GM19025 (cell line): ENCODE data around the gene EEF1AKMT3.
A peak's percentile ranks its signal among the peaks of the same experiment; 100 is the strongest.

Source experiments
- ATAC-seq: cut with Tn5 transposase; IDR thresholded peaks from one replicate; pipeline ENCODE4 v1.9.1; 2021; ENCODE audit warnings: mild to moderate bottlenecking, low read depth, moderate library complexity; ENCODE audit not compliant: unreplicated experiment

Gene EEF1AKMT3

DNA sequence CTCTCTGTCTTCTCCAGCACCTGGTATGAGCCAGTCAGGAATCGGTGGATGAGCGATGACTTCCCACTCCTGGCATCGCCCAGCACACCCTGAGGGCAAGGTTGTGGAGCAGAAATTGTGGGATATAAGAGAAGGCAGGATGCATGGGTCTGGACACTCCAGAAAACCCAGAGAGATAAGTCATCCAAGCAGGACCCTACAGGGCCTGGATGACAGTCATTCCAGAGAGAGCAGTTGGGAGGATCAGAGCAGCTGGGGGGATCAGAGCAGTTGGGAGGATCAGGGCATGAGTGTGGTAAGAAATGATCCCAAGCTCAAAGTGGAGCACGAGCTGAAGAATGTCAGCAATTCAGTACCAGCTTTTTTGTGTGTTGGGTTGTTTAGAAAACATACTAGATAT lies 37.8 kb upstream of the EEF1AKMT3 start:
- no peak for ATAC-seq

- ATAC-seq = no peak
These were observed 37.1 kb upstream of the EEF1AKMT3 start for GRCh38 chr12:57735198-57735855.

DNA sequence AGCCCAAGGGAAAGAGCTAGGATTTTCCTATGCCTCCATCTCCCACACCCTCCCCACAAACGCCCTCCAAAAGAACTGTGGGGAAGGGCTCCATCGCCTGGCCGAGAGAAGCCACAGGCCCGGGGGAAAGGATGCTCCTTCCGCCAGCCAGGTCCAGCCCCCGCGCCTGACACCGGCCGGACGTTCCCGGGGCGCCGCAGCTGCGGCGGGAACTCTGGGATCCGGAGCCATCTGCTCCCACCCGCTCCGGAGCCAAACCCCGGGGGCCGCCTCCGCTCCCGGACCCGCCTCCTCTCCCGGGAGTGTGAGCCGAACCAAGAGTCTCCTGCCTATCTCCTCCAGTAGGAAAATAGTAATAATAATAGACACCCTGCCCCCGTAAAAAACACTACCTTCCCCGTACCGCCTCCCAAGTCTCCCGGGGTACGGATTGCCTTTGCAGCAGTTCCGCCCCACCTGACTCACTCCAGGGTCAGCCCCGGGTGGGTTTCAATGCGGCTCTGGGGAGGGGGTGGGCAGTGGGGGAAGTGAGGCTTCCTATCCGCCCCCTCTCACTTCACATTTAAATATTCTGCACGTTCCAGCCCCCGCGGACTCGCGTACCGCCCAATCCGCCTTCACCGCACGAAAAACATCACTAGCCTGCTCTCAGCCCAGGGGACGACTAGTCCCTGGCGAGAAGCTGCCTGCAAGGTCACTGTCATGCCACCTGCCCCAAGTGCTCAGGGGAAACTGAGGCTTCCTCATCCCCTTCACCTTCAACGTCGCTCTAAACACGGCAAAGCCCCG lies 36.3 kb upstream of the EEF1AKMT3 start:
- no peak for ATAC-seq

DNA sequence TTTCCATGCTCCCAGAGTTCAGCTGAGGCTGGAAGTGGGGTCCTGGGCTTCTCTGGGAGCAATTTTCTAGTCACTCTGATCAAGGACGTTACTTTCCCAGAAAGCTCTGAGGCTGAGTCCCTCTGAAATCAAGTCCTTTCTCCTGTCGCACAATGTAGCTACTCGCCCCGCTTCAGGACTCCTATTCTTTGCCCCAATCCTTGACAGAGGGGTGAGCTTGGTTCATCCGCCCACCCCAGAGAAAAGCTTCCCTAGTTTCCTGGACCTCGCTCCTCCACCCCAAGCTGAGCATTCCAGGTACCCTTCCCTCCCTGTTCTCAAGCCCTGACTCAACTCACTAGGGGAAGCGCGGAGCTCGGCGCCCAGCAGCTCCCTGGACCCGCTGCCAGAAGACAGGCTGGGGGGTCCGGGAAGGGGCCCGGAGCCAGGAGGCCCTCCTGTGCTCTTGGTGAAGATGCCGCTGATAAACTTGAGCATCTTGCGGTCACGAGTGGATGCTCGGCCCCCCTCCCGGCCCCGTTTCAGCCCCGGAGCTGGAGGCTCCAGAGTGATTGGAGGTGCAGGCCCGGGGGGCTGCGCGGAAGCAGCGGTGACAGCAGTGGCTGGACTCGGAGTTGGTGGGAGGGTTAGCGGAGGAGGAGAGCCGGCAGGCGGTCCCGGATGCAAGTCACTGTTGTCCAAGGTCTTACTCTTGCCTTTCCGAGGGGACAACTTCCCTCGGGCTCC lies 35.5 kb upstream of the EEF1AKMT3 start:
- no peak for ATAC-seq

DNA sequence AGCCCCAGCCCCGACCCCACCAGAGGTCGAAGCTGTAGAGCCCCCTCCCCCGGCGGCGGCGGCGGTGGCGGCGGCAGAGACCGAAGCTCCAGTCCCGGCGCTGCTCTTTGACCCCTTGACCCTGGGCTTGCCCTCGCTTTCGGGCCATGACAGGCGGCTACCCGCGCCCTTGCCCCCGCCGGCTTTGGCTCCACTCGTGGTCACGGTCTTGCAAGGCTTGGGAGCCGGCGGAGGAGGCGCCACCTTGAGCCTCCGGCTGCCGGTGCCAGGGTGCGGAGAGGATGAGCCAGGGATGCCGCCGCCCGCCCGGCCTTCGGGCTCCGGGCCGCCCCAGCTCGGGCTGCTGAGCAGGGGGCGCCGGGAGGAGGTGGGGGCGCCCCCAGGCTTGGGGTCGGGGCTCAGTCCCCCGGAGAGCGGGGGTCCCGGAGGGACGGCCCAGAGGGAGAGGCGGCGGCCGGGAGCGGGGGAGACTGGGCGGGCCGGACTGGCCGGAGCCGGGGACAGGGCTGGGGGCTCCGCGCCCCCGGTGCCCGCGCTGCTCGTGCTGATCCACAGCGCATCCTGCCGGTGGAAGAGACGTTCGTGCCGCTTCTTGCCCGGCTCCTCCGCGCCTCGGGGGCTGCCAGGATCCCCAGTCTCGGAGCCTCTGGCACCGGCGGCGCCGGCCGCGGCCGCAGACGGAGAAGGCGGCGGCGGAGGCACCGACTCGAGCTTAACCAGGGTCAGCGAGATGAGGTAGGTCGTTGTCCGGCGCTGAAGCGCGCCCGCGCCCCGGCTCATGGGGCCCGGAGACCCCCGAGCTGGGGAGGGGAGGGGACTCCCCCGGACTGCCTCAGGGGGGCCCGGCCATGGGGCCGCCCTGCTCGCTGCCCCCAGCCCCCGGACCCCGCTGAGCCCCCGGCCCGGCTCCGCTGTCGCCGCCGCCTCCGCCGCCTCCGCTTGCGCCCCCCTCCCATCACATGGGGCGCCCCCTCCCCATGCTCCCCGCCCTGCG lies 34.6 kb upstream of the EEF1AKMT3 start:
- no peak for ATAC-seq

DNA sequence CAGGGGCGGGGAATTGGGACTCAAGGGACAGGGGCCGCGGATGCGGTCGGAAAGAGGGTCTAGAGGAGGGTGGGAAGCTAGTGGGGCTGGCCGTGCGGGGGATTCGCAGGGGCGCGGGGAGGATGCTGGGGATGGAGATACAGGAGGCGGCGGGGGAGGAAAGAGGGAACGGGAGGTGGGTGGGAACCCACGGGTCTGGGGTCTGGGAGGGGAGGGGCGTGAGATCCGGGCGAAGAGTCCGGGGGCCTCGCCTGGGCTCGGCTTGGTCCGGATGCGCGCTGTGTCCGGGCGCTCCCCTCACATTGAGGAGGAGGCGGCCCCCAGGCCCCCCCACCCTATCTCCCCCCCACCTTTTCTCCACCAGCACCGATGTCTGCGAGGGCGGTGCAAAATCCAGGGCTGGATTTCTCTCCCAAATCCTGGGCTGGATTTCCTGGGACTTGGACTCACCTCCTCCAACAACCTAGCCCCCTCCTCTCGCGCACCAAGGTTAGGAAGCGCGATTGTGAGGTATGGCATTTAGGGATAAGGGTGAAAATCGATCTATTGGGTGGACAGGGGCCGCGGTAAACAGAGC lies 33.7 kb upstream of the EEF1AKMT3 start, which contains the start of gene AGAP2:
Gene AGAP2, minus strand, starts transcription at position 82 of the 577 bp plus-strand sequence. CDS start 496 bp downstream, outside the sequence.
- no peak for ATAC-seq

DNA sequence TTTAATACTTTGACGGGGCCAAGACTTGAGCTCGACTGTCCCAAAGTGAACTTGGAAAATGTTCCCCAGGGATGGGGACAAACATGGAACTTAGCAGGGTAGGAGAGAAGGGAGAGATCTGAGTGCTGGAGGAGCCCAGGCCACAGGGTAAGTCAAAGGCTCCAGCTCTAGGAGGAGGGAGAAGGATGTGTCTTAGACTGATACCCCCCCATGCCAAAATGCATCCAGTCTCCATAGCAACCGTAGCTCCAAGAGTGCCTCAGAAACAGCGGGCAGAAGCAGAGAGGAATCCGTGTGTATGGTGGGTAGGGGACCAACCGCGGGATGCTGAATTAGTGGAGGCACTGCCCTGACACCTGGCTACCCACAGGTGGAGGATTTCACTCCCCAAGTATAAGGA lies 33.0 kb upstream of the EEF1AKMT3 start:
- ATAC-seq = no peak

- no peak for ATAC-seq
These were observed 32.4 kb upstream of the EEF1AKMT3 start for GRCh38 chr12:57739914-57740538.

DNA sequence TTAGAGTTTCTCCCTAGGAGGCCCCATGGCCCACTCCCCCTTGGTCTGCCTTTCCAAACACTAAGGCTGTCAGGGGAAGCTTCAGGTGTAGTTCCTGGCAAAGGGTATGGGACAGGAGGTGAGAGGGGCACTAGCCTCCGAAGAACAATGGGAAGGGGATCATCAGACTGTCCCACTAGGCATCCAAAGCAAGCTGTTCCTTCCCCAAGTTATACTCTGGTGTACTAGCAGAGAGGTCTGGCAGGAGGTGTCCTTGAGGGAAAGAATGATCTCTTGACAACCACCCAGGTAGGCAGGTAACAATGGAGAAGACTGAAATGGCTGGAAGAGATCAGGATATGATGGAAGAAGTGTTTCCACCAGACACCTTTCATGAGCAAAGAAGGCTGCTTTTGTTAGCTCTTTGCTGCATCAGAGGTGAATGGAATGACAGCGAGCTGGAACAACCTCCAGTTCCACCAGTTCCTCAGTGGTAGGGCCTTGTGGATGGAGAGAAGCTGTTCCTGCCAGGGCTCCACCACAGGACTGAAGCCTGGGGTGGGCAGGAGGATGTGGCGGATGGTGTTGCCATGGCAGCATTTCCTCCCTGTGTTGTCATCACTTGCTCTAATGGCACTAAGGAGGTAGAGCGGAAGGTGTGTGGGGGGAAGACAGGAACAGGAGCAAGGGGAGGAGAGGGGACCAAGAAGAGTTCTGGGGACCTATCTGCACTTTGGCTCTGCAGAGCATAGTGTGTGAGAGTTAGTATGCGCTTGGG lies 31.6 kb upstream of the EEF1AKMT3 start:
- peak; percentile 35 for ATAC-seq

- ATAC-seq = no peak
These were observed 31.0 kb upstream of the EEF1AKMT3 start for GRCh38 chr12:57741413-57741789.

- ATAC-seq = peak; percentile 43
These were observed 30.3 kb upstream of the EEF1AKMT3 start for GRCh38 chr12:57741844-57742738.

- no peak for ATAC-seq
These were observed 28.6 kb upstream of the EEF1AKMT3 start for GRCh38 chr12:57743769-57744168.

DNA sequence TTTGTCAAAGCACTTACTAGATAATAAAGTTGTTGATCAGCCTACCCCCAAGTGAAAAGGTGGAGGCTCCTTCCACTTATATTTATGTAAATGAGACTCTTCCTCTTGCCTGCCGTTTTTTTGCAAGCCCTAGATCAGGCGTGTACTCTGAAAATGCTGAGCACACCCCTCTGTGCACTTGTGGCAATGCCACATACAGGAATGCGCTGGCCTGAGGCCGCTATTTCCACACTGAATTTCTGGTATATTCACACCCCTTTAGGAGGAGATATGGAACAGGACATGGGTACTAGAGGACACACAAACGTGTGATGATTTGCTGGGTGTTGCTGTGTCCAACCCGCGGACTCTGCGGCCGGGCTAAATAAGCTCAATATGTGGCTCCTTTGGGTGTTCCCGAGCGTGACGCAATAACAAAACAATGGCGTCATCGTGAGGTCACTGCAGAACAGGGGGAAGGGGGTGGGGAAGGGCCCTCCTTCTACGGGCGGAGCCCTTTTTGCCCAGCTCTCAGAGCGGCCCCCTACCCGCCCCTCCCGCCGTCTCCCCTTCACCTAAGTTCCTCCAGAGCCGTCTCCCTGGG lies 28.1 kb upstream of the EEF1AKMT3 start:
- peak; percentile 33 for ATAC-seq

DNA sequence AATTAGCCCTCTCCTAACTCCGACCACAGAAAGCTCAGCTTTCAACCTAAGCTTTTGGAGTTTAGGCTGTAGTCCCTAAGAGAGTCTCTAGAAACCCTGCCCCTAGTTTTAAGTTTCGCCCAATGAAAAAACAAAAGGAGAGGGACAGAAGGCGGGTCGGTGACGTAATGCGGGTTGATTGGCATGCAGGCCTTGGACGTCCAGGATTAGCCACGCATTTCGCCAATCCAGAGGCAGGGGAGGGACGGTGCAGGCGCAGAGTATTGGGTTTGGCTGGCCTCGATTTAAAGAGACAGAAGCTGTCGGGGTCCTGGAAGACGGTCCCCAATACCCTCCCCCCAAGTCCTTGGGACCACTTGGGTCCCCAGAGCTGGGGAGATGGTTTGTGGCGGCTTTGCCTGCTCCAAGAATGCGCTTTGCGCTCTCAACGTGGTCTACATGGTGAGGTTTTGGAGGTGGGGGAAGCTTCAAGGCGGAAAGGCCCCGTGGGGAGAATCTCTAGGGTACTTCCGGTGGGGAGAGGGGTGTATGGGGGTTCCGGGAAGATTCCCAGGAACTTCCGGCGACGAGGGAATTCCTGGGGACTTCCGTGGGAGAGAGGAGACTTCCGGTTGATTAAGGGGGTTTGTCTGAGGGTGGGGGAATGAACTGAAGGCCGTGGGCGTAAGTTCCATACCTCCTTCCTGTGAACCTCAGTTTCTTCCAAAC lies 27.5 kb upstream of the EEF1AKMT3 start, which contains the start of gene TSPAN31:
Gene TSPAN31, plus strand, starts transcription at position 263 of the 708 bp plus-strand sequence. Its CDS starts 116 bp downstream, at position 379.
- peak; percentile 75 for ATAC-seq

DNA sequence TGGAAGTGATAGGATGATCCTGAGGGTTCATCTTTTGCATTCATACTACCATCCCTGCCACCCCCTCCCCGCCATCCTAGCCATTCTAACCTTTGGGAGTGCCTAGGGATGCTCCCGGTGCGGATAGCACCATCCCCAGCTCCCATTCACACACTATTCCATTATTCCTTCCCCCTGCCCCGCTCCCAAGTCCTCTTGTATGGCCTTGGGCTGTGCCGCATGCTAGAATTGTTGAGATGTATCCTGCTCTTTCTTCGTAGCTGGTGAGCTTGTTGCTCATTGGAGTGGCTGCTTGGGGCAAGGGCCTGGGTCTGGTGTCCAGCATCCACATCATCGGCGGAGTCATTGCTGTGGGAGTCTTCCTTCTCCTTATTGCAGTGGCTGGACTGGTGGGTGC lies 26.9 kb upstream of the EEF1AKMT3 start:
- ATAC-seq = no peak

DNA sequence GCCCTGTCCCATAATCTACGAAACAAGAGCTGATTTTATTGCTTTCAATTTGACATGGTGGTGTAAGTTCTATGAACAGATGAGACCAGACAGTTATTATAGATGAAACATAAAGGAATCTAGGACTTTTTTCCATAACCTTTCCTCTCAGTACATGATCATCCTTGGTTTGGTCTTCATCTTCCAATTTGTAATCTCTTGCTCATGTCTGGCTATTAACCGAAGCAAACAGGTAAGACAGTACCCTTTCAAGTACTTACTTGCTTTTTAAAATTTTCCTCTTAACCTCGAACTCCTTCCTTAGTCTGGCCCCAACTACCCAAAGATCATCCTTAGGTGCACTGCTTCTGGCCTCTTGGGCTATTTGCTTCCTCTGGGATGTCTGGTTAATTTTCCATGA lies 26.4 kb upstream of the EEF1AKMT3 start:
- ATAC-seq = no peak

GRCh38 chr12:57749061-57749460 lies 23.4 kb upstream of the EEF1AKMT3 start:
- no peak for ATAC-seq
